ENCODE results near the gene ST6GALNAC1.
A peak's percentile ranks its signal among the peaks of the same experiment; 100 is the strongest.

The ST6GALNAC1 gene

GRCh38 chr17:76674600-76674999 lies 31.0 kb upstream of the ST6GALNAC1 start:
- no peak for DNase-seq

GRCh38 chr17:76673729-76674128 lies 30.2 kb upstream of the ST6GALNAC1 start:
- DNase-seq = no peak

GRCh38 chr17:76672892-76673291 lies 29.3 kb upstream of the ST6GALNAC1 start:
- no peak for DNase-seq

GRCh38 chr17:76672270-76672851 lies 28.8 kb upstream of the ST6GALNAC1 start:
- no peak for DNase-seq

GRCh38 chr17:76671912-76672262 lies 28.3 kb upstream of the ST6GALNAC1 start:
- no peak for DNase-seq

DNA sequence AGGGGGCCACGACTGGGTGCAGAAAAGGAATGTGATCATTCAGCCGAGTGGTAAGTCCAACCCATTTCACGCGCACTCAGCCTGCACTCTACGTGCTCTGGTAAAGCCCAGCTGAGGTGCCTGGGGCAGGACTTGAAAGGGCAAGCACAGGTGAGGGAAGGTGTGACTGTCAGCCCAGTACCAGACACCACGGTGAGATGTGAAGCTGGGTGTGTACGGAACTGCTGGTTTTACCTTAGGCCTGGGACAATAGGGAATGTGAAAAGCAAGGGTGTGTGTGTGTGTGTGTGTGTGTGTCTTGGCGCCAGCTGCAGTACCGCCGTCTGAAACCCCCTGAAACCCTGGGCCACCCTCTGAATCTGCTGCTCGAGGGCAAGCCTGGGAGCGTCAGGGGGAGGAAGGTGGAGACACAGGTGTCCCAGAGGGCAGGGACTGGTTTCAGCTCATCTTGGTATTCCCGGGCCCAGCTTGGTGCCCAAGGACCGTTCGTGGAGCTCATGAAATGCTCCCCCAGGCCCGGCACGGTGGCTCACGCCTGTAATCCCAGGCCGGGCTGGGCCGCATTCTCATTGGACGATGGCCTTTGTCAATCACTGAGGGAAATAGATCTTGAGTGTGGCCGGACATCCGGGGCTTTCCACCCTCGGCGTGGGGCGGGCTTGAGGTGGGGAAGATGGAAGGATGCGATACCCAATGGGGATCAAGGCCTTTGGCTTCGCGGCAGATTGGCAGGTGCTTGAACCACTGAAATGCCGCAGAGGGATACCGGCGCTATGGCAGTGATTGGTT lies 27.8 kb upstream of the ST6GALNAC1 start:
- DNase-seq = peak; percentile 100

DNA sequence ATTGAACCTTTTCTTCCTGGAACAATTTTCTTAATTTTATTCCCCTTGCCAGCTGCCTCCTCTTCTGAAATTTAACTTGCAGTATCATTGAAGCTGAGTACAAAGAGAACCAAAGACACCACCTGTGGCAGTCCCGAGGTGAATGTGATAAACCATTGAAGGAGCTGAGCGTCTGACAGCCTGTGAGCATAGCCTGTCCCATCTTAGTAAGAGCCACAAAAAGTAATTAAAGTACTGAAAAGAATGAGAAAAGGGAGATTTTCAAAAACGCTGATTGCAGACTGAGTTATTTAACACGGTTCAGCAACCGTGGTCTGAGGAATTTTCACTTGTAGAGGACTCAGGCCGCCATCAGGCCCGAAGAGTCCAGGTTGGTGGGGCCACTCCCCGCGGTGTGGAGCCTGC lies 27.2 kb upstream of the ST6GALNAC1 start:
- no peak for DNase-seq

DNA sequence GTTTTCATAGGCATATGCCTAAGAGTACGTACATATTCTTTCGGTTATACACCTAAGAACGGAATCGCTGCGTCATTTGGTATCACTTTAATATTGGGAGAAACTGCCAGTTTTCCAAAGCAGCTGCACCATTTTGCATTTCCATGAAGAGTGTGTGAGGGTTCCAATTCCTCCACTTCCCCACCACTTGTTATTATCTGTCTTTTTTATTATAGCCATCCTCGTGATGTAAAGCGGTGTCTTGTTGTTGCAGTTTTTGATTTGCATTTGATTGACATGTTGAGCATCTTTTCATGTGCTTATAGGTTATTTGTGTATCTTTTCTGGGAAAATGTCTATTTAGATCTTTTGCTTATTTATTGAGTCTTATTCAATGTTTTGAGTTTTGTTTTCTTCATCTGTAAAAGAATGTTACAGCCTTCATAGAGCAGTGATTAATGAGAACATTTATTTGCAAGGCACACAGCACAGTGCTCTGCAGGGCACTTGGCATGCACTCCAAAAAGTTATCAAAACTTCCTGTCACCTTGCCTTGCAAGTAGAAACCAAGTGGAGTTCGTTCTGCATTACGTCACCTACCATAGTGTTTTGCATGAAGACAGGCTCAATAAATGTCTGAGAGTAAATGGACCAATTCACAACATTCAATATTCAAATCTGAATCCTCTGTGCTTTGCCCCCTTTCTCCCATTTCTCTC lies 26.6 kb upstream of the ST6GALNAC1 start:
- DNase-seq = no peak

DNA sequence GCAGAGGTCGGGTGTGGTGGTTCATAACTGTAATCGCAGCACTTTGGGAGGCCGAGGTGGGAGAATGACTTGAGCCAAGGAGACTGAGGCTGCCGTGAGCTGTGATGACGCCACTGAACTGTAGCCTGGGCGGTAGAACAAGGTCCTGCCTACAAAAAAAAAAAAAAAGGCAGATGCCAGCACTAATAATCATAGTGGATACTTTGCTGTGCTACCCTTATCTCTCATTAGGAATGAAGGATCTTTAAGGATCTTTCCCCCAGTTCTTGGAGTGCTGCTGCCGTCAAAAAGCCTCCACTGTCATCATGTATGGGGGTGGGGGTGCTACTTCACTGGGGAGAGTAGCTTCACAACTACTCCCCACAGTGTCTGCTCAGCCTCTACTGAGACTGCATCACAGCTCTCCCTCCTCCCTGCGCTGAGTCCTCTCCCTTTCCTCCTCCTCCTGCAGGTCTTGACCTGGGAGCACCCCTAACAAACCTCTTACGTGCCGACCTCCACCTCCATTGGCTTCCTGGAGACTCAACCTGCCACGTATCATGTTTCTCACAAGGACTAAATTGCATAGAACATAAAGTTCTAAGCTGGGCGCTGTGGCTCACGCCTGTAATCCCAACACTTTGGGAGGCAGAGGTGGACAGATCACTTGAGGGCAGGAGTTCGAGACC lies 24.4 kb upstream of the ST6GALNAC1 start:
- no peak for DNase-seq

DNA sequence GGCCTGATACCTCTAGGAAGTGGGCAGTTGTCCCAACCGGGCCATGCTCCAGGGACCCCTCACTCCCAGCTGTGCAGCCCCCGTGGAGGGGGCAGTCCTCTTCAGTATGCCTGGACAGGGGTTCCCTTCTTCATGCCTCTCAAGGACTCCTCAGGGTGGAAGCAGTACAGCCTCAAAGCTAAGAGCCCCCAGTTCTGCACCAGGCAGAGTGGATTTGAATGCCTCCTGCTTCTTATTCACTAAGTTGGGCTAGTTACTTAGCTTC lies 23.9 kb upstream of the ST6GALNAC1 start:
- no peak for DNase-seq

GRCh38 chr17:76660656-76661042 lies 17.1 kb upstream of the ST6GALNAC1 start:
- DNase-seq = no peak

DNA sequence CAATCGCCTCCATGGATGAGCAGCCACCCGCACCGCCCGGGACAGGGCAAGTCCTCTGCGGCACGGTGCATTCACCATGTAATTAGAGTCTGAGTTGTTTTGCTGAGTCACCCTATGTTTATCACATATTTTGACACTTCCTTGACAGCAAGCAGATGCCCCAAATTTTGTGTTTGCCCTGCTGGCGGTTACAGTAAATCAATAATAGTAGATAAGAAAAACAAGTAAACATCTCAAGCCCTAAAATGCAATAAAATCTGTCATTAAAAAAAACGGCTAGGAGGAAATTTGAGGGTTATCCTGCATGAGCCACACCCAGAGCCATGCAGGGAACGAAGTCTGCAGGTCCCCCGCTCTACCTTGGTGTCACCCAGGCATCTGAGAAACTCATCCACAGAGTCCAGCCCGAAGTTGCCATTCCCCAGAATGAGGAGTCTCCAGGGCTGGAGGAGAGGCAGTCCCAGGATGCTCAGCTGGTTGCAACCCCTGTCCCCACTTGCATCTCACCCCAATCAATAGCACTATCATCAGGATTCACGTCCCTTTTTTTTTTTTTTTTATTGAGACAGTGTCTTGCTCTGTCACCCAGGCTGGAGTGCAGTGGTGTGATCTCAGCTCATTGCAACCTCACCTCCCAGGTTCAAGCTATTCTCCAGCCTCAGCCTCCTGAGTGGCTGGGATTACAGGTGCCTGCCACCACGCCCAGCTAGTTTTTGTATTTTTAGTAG lies 16.5 kb upstream of the ST6GALNAC1 start:
- DNase-seq = peak; percentile 15

GRCh38 chr17:76658242-76658662 lies 14.7 kb upstream of the ST6GALNAC1 start:
- no peak for DNase-seq

GRCh38 chr17:76657505-76658241 lies 14.1 kb upstream of the ST6GALNAC1 start:
- no peak for DNase-seq

GRCh38 chr17:76654408-76654807 lies 10.9 kb upstream of the ST6GALNAC1 start:
- no peak for DNase-seq

DNA sequence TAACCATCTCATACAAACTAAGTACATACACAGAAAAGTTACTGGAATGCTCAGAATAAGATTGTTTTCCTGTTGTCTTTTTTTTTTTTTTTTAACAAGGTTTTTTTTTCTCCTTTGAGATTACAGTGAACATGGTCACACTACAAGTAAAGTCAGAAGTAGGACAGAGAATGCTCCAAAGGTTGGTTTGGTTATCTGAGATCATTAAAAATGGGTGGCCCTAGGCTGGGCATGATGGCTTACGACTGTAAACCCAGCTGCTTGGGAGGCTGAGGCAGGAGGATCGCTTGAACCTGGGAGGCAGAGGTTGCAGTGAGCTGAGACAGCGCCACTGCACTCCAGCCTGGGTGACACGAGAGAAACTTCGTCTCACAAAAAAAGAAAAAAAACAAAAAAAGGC lies 6.9 kb upstream of the ST6GALNAC1 start:
- no peak for DNase-seq

DNA sequence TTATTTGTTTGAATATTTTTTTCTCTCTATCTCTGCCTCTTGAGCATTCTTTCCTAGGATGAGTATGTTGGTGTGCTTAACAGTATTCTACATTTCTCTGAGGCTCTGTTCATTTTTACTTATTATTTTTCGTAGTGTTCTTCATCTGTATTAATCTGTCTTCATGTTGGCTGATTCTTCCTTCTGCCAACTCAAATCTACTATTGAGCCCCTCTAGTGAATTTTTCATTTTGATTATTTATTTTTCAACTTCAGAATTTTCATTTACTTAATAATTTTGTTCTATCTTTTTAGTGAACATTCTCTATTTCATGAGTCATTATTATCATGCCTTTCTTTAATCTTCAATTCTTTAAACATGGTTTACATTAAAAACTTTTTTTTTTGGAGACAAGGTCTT lies 3.2 kb upstream of the ST6GALNAC1 start:
- DNase-seq = no peak

GRCh38 chr17:76645481-76645880 lies 1.9 kb upstream of the ST6GALNAC1 start:
- no peak for DNase-seq

GRCh38 chr17:76644995-76645394 lies 1.4 kb upstream of the ST6GALNAC1 start:
- DNase-seq = no peak

DNA sequence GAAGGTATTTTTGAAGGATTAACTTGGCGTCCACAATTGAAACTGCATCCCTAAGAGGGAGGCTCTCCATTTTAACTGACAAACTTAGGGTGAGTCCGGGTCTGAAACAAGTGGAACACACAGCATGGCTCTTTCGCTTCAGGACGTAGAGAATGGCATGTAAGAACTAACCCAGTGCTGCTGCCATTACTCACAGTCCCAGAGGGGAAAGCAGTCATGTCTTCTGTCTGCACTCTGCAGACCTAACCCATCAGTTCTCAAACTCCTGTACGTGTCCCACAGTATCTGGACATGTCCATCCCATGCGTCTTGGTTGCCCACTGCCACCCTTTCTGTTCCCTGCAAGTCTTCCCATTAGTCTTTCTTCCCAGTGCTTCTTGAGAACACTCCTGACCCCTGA lies 563 bp downstream of the ST6GALNAC1 start:
- no peak for DNase-seq

DNA sequence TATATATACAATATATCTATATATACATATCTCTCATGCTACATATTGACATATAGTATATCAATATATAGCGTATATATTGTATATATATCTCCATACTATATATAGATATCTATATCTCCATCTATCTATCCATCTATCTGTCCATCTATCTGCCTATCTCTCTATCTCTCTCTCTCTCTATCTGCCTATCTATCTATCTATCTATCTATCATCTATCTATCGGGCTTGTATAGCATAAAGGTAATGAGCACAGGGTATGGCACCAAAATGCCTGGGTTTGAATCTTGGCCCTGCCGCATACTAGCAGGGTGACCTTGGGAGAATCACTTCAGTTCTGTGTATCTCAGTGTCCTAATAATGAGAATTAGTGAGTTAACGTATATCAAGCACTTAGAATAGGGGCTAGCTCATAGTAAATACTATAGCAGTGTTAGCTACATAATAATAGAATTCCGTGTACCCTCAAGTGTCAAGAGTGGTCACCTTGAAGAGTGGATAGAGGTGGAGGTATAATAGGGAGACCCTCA lies 1.5 kb downstream of the ST6GALNAC1 start:
- no peak for DNase-seq

DNA sequence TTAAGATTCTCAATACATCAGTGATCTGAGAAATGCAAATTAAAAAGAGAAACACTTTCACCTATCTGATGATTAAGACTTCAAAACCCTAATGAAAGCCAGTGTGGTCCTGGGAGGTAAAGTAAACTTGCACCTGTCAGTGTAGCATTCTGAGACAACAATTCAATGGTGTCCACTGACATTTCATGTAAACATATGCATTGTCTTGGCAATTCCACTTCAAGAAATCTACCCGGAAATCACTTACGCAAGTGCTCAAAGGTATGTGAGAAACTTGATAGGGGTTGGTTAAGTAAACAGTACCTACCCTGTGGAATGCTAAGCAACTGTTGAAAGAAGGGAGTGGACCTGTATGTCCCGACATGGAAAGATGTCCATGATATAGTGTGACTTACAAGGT lies 2.1 kb downstream of the ST6GALNAC1 start:
- DNase-seq = no peak

All from COR-L47 (cell line).